K562 (cell line): ENCODE results near the gene MED17. TPM values are rescaled to one million over a fixed set of nuclear protein-coding genes. Genes with fewer than 3 reads are reported as not detected.

Experiments used
- ATF7 ChIP-seq: fragments of 450-650 bp; IDR thresholded peaks from 2 replicates; pipeline ENCODE4 v1.7.1; 2014; ENCODE audit warnings: mild to moderate bottlenecking, moderate library complexity
- E2F4 ChIP-seq: sonication (generic); formaldehyde crosslinking; IDR thresholded peaks from 2 replicates; pipeline ENCODE4 v1.8.0; 2022; ENCODE audit warnings: mild to moderate bottlenecking, low read depth, missing genetic modification reagents
- ESRRB ChIP-seq: fragments of 250-450 bp; sonication (Bioruptor Pico); IDR thresholded peaks from 2 replicates; pipeline ENCODE4 v1.5.0; 2020; ENCODE audit warnings: mild to moderate bottlenecking, moderate library complexity, borderline replicate concordance
- HBP1 ChIP-seq: fragments of 450-650 bp; formaldehyde crosslinking; IDR thresholded peaks from 2 replicates; pipeline ENCODE4 v1.4.0; 2022; ENCODE audit warnings: missing genetic modification characterization
- HDAC3 ChIP-seq: fragments of 450-650 bp; IDR thresholded peaks from 2 replicates; pipeline ENCODE4 v1.6.1; 2018; ENCODE audit warnings: borderline replicate concordance, mild to moderate bottlenecking, moderate library complexity; ENCODE audit not compliant: partially characterized antibody
- HDAC6 ChIP-seq: IDR thresholded peaks from 2 replicates; pipeline ENCODE4 v1.6.1; 2012; ENCODE audit warnings: low read depth, mild to moderate bottlenecking, control low read depth, inconsistent platforms, low read length, moderate library complexity
- HMBOX1 ChIP-seq: sonication (generic); IDR thresholded peaks from 2 replicates; pipeline ENCODE4 v1.6.1; 2016
- HNRNPLL ChIP-seq: fragments of 200-400 bp; formaldehyde crosslinking; IDR thresholded peaks from 2 replicates; pipeline ENCODE4 v1.6.1; 2017; ENCODE audit warnings: low read length, low read depth, mild to moderate bottlenecking; ENCODE audit not compliant: poor library complexity, severe bottlenecking
- KHSRP ChIP-seq: fragments of 450-650 bp; IDR thresholded peaks from 2 replicates; pipeline ENCODE4 v1.6.1; 2017
- MAZ ChIP-seq, 2 experiments: fragments of 450-650 bp in 1 of 2; sonication (generic) in 1 of 2; formaldehyde crosslinking; IDR thresholded peaks in 1 of 2; conservative IDR thresholded peaks in 1 of 2; 2 replicates each; pipeline versions ENCODE4 v1.4.0 to v1.5.0; 2020; ENCODE audit warnings: mild to moderate bottlenecking in 1 of 2, missing genetic modification reagents in 1 of 2
- MEF2A ChIP-seq: IDR thresholded peaks from 2 replicates; pipeline ENCODE4 v1.6.1; 2011; ENCODE audit warnings: low read depth, mild to moderate bottlenecking, low read length, moderate library complexity; ENCODE audit not compliant: control insufficient read depth
- MEIS2 ChIP-seq: fragments of 450-650 bp; IDR thresholded peaks from 2 replicates; pipeline ENCODE4 v1.6.1; 2014; ENCODE audit warnings: mild to moderate bottlenecking; ENCODE audit not compliant: partially characterized antibody
- MTA1 ChIP-seq: fragments of 450-650 bp; IDR thresholded peaks from 2 replicates; pipeline ENCODE4 v1.6.1; 2017; ENCODE audit warnings: borderline replicate concordance
- MTA2 ChIP-seq: fragments of 450-650 bp; IDR thresholded peaks from 2 replicates; pipeline ENCODE4 v1.6.1; 2016; ENCODE audit warnings: low read depth
- MYNN ChIP-seq, 2 experiments: sonication (generic); formaldehyde crosslinking in 1 of 2; IDR thresholded peaks; 2 replicates each; pipeline versions ENCODE4 v1.5.0 to v1.6.1; 2016 to 2020; ENCODE audit warnings: antibody characterized with exemption in 1 of 2, missing genetic modification reagents in 1 of 2
- NCOR1 ChIP-seq: fragments of 450-650 bp; IDR thresholded peaks from 2 replicates; pipeline ENCODE4 v1.6.1; 2016; ENCODE audit warnings: mild to moderate bottlenecking, moderate library complexity
- PPARD ChIP-seq: fragments of 250-450 bp; sonication (Bioruptor Pico); IDR thresholded peaks from 2 replicates; pipeline ENCODE4 v1.8.0; 2022; ENCODE audit warnings: inconsistent platforms, mild to moderate bottlenecking, moderate library complexity
- SRSF7 ChIP-seq: fragments of 200-400 bp; formaldehyde crosslinking; optimal IDR thresholded peaks from 2 replicates; pipeline ENCODE3; 2017; ENCODE audit warnings: mild to moderate bottlenecking, low read depth, low read length
- TEAD4 ChIP-seq, 2 experiments: sonication (generic) in 1 of 2; formaldehyde crosslinking in 1 of 2; IDR thresholded peaks; 2 replicates each; pipeline versions ENCODE4 v1.6.1 to v1.8.0; 2012 to 2022; ENCODE audit warnings: borderline replicate concordance in 1 of 2, inconsistent platforms in 1 of 2, low read length in 1 of 2, mild to moderate bottlenecking in 1 of 2, missing genetic modification reagents in 1 of 2
- THAP7 ChIP-seq: fragments of 250-450 bp; sonication (Bioruptor Pico); IDR thresholded peaks from 2 replicates; pipeline ENCODE4 v1.5.0; 2021
- U2AF1 ChIP-seq: fragments of 200-400 bp; formaldehyde crosslinking; optimal IDR thresholded peaks from 2 replicates; pipeline ENCODE3; 2017; ENCODE audit warnings: mild to moderate bottlenecking, low read depth, low read length, moderate library complexity
- XRCC3 ChIP-seq: fragments of 450-650 bp; IDR thresholded peaks from 2 replicates; pipeline ENCODE4 v1.6.1; 2017; ENCODE audit warnings: mild to moderate bottlenecking, moderate library complexity
- ZFX ChIP-seq: sonication (generic); formaldehyde crosslinking; IDR thresholded peaks from 2 replicates; pipeline ENCODE4 v1.8.0; 2022; ENCODE audit warnings: mild to moderate bottlenecking, missing genetic modification reagents, moderate library complexity
- ZNF282 ChIP-seq: sonication (generic); formaldehyde crosslinking; IDR thresholded peaks from 2 replicates; pipeline ENCODE4 v1.8.1; 2023; ENCODE audit warnings: missing genetic modification reagents
- polyA plus RNA-seq, 8 experiments: library from polyadenylated mRNA; depleted of rRNA in 4 of 8; stranded (reverse) in 5 of 8; unstranded in 3 of 8; fragments of >200 nt; fragmentation: Nextera tagmentation in 2 of 8; fragmentation: Illumina TruSeq in 1 of 8; extraction: Ambion mirVana in 2 of 8; extraction: Trizol in 1 of 8; gene quantifications; 2 replicates each; pipeline versions ENCODE4 v1.2.1 to v1.2.3, GENCODE V29; 2011 to 2014; ENCODE audit warnings: inconsistent platforms in 1 of 8, missing spikeins in 1 of 8
- total RNA-seq, 7 experiments: library from RNA; depleted of rRNA in 6 of 7; stranded (reverse); fragments of >200 nt in 6 of 7; fragmentation: Illumina TruSeq in 2 of 7; extraction: Trizol in 2 of 7; gene quantifications; 2 replicates each; pipeline versions ENCODE4 v1.2.1 to v1.2.3, GENCODE V29; 2011 to 2021; ENCODE audit warnings: low replicate concordance in 1 of 7

MED17 gene
- total and polyA plus RNA-seq, 9 of the 15 experiments (the other 6 are each of a cell fraction or from before 2014, with no cell fraction given), result 6.7 to 34.7 (median 26.8) TPM

GRCh38 chr11:93741094-93741881 is 42.8 kb upstream of the MED17 start, which contains the start of the genes C11orf54 and TAF1D (continued):
- TF ChIP-seq HMBOX1 (peak; percentile 68), MYNN (IDR thresholded peaks at IDR 0.05) (0 out of 2 replicates have a peak, but pooled peaks have one; percentile 39), MYNN (CRISPR knock-in tag; IDR thresholded peaks at IDR 0.05) (no peak), HDAC3 (no peak), MTA2 (no peak), XRCC3 (no peak), MEIS2 (peak; percentile 8), PPARD (CRISPR knock-in tag) (no peak), MEF2A (peak; percentile 57; the same call in 1 of the 2 replicates), ZNF282 (CRISPR knock-in tag) (no peak), HNRNPLL (peak; percentile 72), MTA1 (0 out of 2 replicates have a peak, but pooled peaks have one; percentile 52), SRSF7 (no peak), THAP7 (CRISPR knock-in tag) (no peak), TEAD4 (IDR thresholded peaks at IDR 0.05; ENCODE audit: low read length) (peak; percentile 43), TEAD4 (CRISPR knock-in tag; IDR thresholded peaks at IDR 0.05; ENCODE audit: borderline replicate concordance) (no peak), ZFX (peak; percentile 95), HDAC6 (no peak), HBP1 (CRISPR knock-in tag) (no peak), KHSRP (no peak), U2AF1 (no peak), ESRRB (CRISPR knock-in tag) (no peak), ATF7 (peak; percentile 74; the same call in 1 of the 2 replicates), E2F4 (no peak), NCOR1 (peak; percentile 20; the same call in 1 of the 2 replicates), MAZ (CRISPR knock-in tag; conservative IDR thresholded peaks at IDR 0.05 in 1 of 2, IDR thresholded peaks at IDR 0.05 in 1 of 2) (peak; percentile 15 to 71; a peak in 1 of 4 replicates)
